Non-pigmented ciliary epithelial cell (primary cell): ENCODE results near the gene BLZF1.
"Not testable (repeated sequence)": the region's sequence is repeated elsewhere in the genome, so short reads cannot be mapped to it uniquely, and the experiment has no call there.

ENCODE experiments used
- DNase-seq: peaks from one replicate; pipeline ENCODE4 v3.0.0-alpha.2; 2010; ENCODE audit warnings: low read depth

The BLZF1 gene, protein sequence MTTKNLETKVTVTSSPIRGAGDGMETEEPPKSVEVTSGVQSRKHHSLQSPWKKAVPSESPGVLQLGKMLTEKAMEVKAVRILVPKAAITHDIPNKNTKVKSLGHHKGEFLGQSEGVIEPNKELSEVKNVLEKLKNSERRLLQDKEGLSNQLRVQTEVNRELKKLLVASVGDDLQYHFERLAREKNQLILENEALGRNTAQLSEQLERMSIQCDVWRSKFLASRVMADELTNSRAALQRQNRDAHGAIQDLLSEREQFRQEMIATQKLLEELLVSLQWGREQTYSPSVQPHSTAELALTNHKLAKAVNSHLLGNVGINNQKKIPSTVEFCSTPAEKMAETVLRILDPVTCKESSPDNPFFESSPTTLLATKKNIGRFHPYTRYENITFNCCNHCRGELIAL

DNA sequence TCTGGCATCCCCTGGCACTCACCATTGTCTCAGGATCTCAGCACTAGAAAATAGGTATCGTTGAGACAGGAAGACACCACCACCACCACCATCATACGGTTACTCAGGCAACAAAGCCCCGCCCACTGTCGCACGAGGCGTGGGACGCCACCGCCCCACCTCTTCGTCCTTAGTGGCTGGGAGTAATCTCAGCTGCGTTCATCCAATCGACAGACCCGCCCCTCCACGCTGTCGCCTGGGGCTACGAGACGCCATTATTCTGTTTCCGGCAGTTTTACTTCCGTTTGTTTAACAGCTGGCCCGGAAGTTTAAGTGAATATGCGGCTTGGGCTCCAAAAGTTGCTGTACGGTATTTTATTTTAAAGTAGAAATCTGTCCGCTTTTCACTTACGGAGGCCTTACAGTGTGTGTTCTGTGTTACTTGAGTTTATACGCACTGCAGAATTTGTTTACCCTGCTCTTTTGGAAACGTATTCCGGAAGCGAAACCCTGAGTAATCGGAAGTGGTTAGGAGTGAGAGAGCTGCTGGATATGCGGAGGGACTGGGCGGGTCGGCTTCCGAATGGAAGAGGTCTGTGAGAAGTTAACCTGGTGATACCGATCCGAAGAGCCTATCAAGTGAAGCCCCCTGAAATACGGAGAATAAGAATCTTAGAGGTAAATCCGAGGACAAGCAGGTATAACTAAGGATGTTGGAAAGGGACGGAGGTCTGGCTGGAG is at the start of gene BLZF1, which contains the start of gene NME7:
Gene BLZF1 (plus strand): TSS at position 510 of the 720 bp plus-strand sequence. CDS start 1,328 bp downstream, outside the sequence.
Gene NME7 (minus strand): TSS at position 112 of the 720 bp plus-strand sequence. CDS start 87 bp downstream, at position 25.
- peak; percentile 89 for DNase-seq

- no peak for DNase-seq
Observed at GRCh38 chr1:169318536-169319244, 49.3 kb upstream of the BLZF1 start.

- DNase-seq, result no peak
Observed at GRCh38 chr1:169321539-169321938, 46.5 kb upstream of the BLZF1 start.

GRCh38 chr1:169322138-169322537 is 45.9 kb upstream of the BLZF1 start:
- no peak for DNase-seq

- no peak for DNase-seq
Observed at GRCh38 chr1:169325117-169325516, 42.9 kb upstream of the BLZF1 start.

DNA sequence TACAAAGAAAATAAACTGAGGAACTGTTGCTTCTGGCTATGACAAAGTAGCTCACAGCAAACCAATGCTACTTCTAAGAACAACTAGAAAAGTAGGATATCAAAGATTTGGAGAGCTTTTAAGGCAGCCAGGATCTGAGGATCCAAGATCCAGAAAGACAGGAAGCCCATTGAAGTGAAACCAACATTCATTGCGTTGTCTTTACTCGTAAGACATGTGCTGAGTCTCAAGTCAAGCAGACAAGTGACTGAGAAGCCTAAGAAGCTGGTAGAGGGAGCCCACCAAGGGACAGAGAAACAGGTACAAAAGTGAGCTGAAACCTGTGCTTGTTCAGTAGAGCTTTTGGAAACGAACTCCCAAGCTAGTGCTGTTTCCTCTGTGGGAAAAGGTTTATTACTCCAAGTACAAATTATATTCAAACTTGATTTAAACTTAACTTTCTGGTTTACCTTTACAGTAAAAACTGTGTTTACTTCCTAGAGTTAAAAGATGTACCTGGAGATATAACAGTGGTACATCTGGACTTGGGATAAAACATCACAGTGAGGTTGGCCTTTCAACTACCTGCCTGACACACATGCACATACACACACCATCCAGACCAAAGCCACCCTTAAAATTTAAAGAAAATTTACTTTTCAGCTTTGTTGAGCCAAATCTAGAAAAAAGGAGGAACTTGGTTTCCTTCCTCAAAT is 41.6 kb upstream of the BLZF1 start:
- DNase-seq, result no peak

DNA sequence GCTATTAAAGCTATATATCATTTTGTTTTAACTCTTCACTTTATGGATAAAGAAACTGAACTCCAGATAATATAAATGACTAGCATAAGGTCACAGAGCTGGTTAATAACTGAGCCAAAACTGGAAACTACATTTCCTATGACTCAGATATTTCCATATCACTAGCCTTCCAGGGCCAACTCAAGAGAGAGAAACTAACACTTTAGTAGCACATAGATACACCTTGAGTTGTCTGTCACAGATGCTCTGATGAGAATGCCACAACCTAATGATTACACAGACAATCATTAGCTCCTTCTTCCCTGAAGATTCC is 41.1 kb upstream of the BLZF1 start:
- DNase-seq, result no peak

- no peak for DNase-seq
Observed at GRCh38 chr1:169327875-169328274, 40.1 kb upstream of the BLZF1 start.

DNA sequence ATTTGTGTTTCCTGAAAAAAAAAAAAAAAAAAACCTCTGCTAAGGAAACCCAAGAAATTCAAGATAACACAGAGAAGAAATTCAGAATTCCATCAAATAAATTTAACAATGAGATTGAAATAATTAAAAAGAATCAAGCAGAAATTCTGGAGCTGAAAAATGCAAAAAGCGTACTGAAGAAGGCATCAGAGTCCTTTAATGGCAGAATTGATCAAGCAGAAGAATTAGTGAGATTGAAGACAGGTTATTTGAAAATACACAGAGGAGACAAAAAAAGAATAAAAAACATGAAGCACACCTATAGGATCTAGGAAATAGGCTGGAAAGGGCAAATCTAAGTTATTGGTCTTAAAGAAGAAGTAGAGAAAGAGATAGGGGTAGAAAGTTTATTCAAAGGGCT is 38.6 kb upstream of the BLZF1 start:
- DNase-seq, result no peak

DNA sequence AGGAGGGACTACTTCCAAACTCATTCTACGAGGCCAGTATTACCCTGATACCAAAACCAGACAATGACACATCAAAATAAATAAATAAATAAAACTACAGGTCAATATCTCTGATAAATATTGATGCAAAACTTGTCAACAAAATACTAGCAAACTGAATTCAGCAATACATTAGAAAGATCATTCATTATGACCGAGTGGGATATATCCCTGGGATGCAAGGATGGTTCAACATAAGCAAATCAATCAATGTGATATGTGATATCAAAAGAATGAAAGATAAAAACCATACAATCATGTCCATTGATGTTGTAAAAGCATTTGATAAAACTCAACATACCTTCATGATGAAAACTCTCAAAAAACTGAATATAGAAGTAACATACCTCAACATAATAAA is 37.1 kb upstream of the BLZF1 start:
- no peak for DNase-seq

GRCh38 chr1:169334727-169335126 is 33.3 kb upstream of the BLZF1 start:
- not testable (repeated sequence) for DNase-seq

DNA sequence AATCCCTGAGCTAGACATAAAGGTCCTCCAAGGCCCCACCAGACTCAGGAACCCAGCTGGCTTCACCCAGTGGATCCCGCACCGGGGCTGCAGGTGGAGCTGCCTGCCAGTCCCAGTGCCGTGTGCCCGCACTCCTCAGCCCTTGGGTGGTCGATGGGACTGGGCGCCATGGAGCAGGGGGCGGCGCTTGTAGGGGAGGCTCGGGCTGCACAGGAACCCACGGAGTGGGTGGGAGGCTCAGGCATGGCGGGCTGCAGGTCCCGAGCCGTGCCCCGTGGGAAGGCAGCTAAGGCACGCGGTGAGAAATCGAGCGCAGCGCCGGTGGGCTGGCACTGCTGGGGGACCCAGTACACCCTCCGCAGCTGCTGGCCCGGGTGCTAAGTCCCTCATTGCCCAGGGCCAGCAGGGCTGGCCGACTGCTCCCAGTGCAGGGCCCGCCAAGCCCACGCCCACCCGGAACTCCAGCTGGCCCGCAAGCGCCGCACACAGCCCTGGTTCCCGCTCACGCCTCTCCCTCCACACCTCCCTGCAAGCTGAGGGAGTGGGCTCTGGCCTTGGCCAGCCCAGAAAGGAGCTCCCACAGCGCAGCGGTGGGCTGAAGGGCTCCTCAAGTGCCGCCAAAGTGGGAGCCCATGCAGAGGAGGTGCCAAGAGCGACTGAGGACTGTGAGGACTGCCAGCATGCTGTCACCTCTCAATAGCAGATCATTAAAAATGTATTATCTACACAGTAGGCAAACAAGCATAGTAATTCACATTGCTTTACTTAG is 30.9 kb upstream of the BLZF1 start:
- not testable (repeated sequence) for DNase-seq

- DNase-seq, result no peak
Observed at GRCh38 chr1:169338617-169339016, 29.4 kb upstream of the BLZF1 start.

DNA sequence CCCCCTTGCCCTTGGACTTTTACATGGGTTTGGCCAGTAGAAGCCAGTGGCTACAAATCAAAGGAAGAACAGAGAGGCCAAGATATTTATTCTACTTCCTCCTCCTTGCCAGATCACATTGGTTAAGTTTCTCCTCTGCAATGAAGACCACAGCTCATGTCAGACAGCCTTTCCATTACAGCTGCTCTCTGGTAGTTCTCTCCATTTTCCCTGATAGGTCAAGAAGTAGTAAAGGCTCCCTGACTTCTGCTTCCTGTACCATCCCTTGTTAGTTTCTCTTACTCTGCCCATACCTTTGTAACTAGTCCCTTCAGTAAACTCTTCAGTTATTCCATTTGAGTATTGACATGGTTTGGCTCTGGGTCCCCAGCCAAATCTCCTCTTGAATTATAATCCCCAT is 28.2 kb upstream of the BLZF1 start:
- no peak for DNase-seq

- DNase-seq, result no peak
Observed at GRCh38 chr1:169340882-169341281, 27.1 kb upstream of the BLZF1 start.

DNA sequence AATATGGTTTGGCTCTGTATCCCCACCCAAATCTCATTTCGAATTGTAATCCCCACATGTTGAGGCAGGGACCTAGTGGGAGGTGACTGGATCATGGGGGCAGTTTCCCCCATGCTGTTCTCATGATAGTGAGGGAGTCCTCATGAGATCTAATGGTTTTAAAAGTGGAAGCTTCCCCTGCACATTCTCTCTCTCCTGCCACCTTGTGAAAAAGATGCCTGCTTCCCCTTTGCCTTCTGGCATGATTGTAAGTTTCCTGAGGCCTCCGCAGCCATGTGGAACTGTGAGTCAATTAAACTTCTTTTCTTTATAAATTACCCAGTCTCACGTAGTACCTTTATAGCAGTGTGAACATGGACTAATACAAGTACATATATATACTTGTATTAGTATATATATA is 25.9 kb upstream of the BLZF1 start:
- not testable (repeated sequence) for DNase-seq

DNA sequence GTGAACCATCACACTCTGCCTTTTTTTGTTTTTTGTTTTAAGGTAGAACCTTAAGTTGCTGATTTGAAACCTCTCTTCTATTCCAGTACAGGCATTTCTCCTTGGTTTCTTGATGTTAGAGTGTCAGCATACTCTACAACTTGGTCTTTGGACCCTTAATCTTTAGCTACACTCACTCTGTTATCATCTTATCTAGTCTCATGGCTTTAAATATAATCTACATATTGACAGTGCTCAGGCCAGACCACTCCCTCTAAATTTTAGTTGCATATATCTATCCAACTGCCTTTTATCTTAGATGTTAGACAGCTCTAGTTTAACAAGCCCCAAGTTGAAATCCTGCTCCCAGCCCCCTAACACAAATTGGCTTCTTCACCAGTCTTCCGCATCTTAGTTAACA is 22.5 kb upstream of the BLZF1 start:
- no peak for DNase-seq

DNA sequence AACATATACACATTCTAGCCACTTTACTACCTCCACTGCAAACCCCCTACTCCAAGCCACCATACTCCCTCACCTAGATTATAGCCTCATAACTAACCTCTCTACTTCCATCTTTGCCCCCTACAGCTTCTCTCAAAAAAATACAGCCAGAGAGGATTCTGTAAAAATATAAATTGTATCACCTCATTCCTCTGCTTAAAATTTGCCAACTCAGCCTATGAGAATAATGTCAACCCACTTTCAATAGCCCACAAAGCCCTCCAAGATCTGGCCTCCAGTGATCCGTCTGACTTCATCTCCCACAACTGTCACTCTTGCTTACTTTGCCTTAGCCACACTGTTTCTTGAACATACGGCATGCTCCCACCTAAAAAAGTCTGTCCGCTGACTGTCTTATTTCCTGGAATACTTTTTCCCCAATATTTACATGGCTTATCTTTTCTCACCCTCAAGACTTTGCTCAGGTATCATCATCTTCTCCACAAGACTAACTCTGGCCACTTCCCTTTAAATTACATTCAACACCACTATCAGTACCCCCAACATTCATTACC is 21.9 kb upstream of the BLZF1 start:
- DNase-seq, result no peak

- no peak for DNase-seq
Observed at GRCh38 chr1:169347688-169348382, 20.2 kb upstream of the BLZF1 start.

- DNase-seq, result no peak
Observed at GRCh38 chr1:169348383-169349036, 19.5 kb upstream of the BLZF1 start.
